Erythroblast (primary cell): Measurements from ENCODE around the gene ADCY5.

Source experiments
- GATA1 ChIP-seq: IDR thresholded peaks from 2 replicates; pipeline ENCODE4 v1.6.1; 2011; ENCODE audit warnings: low read depth, mild to moderate bottlenecking, control low read depth, low read length, moderate library complexity
- POLR2A ChIP-seq: IDR thresholded peaks from 2 replicates; pipeline ENCODE4 v1.6.1; 2011; ENCODE audit warnings: mild to moderate bottlenecking, low read length

DNA sequence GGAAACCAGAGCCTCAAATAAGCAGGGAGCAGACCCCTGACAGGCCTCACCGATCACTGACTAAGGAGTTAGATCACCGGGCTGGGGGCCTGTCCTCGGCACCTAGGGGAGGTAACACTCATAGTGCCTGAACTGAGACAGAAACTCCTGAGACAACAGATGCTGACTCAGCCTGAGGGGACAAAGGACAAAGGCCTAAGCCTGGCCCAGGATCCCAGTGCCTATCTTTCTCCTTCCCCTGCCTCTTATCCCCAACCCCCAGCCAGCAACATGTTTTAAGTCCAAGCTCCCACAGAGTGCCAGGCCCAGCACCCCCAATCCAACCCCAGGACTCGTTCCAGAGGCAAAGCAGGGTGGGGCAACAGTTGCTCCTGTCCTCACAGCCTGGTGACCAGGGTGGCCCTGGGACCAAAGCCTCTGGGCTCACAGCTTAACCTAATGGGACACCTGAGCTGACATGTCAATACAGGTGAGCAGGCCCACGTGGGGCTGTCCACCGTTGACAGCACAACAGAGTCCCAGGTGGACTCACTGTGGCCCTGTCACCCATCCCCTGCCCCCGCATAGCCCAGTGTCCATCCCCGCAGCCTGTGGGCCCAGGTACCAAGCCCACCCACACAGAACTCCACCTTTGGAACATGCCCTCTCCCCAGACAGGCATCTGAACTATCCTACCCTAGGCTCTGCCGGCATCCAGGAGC is 37.4 kb downstream of the ADCY5 start:
- TF ChIP-seq POLR2A: no peak
- TF ChIP-seq GATA1: no peak
